CD14-positive monocyte (primary cell): ENCODE results near the gene CCL19. TPM values are rescaled to one million over a fixed set of nuclear protein-coding genes. Genes with fewer than 3 reads are reported as not detected.

Experiments
- DNase-seq, 3 donors: peaks; one replicate each; pipeline ENCODE4 v3.0.0-alpha.2; 2011 to 2022
- H2AFZ ChIP-seq: 2 replicates; pipeline ENCODE4 v1.6.0; 2012; ENCODE audit warnings: mild to moderate bottlenecking, low read depth, low read length, inconsistent platforms; ENCODE audit not compliant: insufficient read depth, poor library complexity, severe bottlenecking
- H3K27ac ChIP-seq, 2 donors: 1 replicate in 1 of 2; 2 replicates in 1 of 2; pipeline ENCODE4 v1.5.1; 2012 to 2013; ENCODE audit warnings: low read length in 2 of 2, control low read depth in 1 of 2, inconsistent platforms in 1 of 2, low read depth in 1 of 2, mild to moderate bottlenecking in 1 of 2
- H3K27me3 ChIP-seq, 2 donors: one replicate each; pipeline versions ENCODE4 v1.6.0 to v1.6.1; 2011 to 2013; ENCODE audit warnings: low read length in 2 of 2; ENCODE audit not compliant: control insufficient read depth in 2 of 2, insufficient read depth in 2 of 2
- H3K36me3 ChIP-seq, 2 donors: replicated peaks in 1 of 2; 1 replicate in 1 of 2; 2 replicates in 1 of 2; pipeline versions ENCODE4 v1.5.1 to v1.6.1; 2012 to 2013; ENCODE audit warnings: low read length in 2 of 2, control low read depth in 1 of 2, inconsistent platforms in 1 of 2, mild to moderate bottlenecking in 1 of 2; ENCODE audit not compliant: insufficient read depth in 2 of 2, control insufficient read depth in 1 of 2
- H3K4me1 ChIP-seq, 2 donors: 1 replicate in 1 of 2; 2 replicates in 1 of 2; pipeline versions ENCODE4 v1.5.1 to v1.6.1; 2012 to 2013; ENCODE audit warnings: low read length in 2 of 2, control low read depth in 1 of 2, inconsistent platforms in 1 of 2, mild to moderate bottlenecking in 1 of 2, moderate library complexity in 1 of 2; ENCODE audit not compliant: insufficient read depth in 2 of 2, control insufficient read depth in 1 of 2
- H3K4me2 ChIP-seq: replicated peaks from 2 replicates; pipeline ENCODE3; 2012; ENCODE audit warnings: low read length, moderate library complexity, mild to moderate bottlenecking; ENCODE audit not compliant: poor library complexity, severe bottlenecking; ENCODE audit errors: extremely low read depth
- H3K4me3 ChIP-seq, 3 experiments: fragments of 200-600 bp in 1 of 3; sonication (generic) in 1 of 3; replicated peaks in 1 of 3; 1 replicate in 2 of 3; 2 replicates in 1 of 3; pipeline ENCODE4 v1.5.1; 2011 to 2013; ENCODE audit warnings: low read length in 3 of 3, mild to moderate bottlenecking in 3 of 3, control low read depth in 2 of 3, low read depth in 2 of 3, inconsistent platforms in 1 of 3, moderate library complexity in 1 of 3
- H3K79me2 ChIP-seq: 2 replicates; pipeline ENCODE4 v1.6.0; 2012; ENCODE audit warnings: mild to moderate bottlenecking, control low read depth, inconsistent platforms, low read length, moderate library complexity; ENCODE audit not compliant: insufficient read depth
- H3K9ac ChIP-seq: 2 replicates; pipeline ENCODE4 v1.6.0; 2017; ENCODE audit warnings: low read length, mild to moderate bottlenecking; ENCODE audit not compliant: insufficient read depth, poor library complexity, severe bottlenecking
- H3K9me3 ChIP-seq, 2 donors: replicated peaks in 1 of 2; 1 replicate in 1 of 2; 2 replicates in 1 of 2; pipeline versions ENCODE4 v1.5.1 to v1.6.1; 2012 to 2013; ENCODE audit warnings: low read length in 2 of 2, control low read depth in 1 of 2; ENCODE audit not compliant: control insufficient read depth in 1 of 2, insufficient read depth in 1 of 2
- H4K20me1 ChIP-seq: 2 replicates; pipeline ENCODE4 v1.6.0; 2012; ENCODE audit warnings: mild to moderate bottlenecking, low read length, control low read depth, moderate library complexity; ENCODE audit not compliant: insufficient read depth
- H3K27ac Mint-ChIP-seq, 7 donors: one replicate each; pipeline ENCODE4 v1.8.0; 2020; ENCODE audit warnings: mild to moderate bottlenecking in 7 of 7, mixed read lengths in 7 of 7, moderate library complexity in 6 of 7, inconsistent platforms in 2 of 7
- H3K27me3 Mint-ChIP-seq, 3 donors: one replicate each; pipeline ENCODE4 v1.8.0; 2021 to 2022; ENCODE audit warnings: low read depth in 3 of 3, mild to moderate bottlenecking in 3 of 3, mixed read lengths in 3 of 3, moderate library complexity in 3 of 3, inconsistent platforms in 1 of 3
- H3K36me3 Mint-ChIP-seq, 2 donors: one replicate each; pipeline ENCODE4 v1.8.0; 2020; ENCODE audit warnings: mixed read lengths in 2 of 2, inconsistent platforms in 1 of 2, mild to moderate bottlenecking in 1 of 2
- H3K4me1 Mint-ChIP-seq: one replicate; pipeline ENCODE4 v1.8.0; 2020; ENCODE audit warnings: mild to moderate bottlenecking, mixed read lengths
- H3K4me3 Mint-ChIP-seq, 2 donors: one replicate each; pipeline ENCODE4 v1.8.0; 2020; ENCODE audit warnings: mild to moderate bottlenecking in 2 of 2, mixed read lengths in 2 of 2, moderate library complexity in 1 of 2
- H3K9me3 Mint-ChIP-seq, 7 donors: one replicate each; pipeline ENCODE4 v1.8.0; 2020 to 2022; ENCODE audit warnings: mixed read lengths in 7 of 7, mild to moderate bottlenecking in 6 of 7, moderate library complexity in 6 of 7, inconsistent platforms in 2 of 7
- WGBS: methylation state at CpG from one replicate; pipeline ENCODE4 v1.1.5; 2013; ENCODE audit warnings: missing lambda C conversion rate; ENCODE audit not compliant: insufficient coverage; 5-methylcytosine and 5-hydroxymethylcytosine counted together
- intact Hi-C, 2 donors: fragments of 100-400 bp; cut with micrococcal nuclease; formaldehyde crosslinking; loops; one replicate each; pipeline versions ENCODE4 v1.15.0 to v1.15.1; 2023
- polyA plus RNA-seq, 3 donors: library from polyadenylated mRNA; depleted of rRNA in 1 of 3; unstranded in 2 of 3; stranded (reverse) in 1 of 3; fragments of 300-500 nt in 2 of 3; fragments of >200 nt in 1 of 3; fragmentation: Illumina TruSeq in 2 of 3; gene quantifications; 1 replicate in 2 of 3; 2 replicates in 1 of 3; pipeline ENCODE4 v1.2.3, GENCODE V29; 2012 to 2021
- TF ChIP-seq, protein P1 (sequence below): fragments of 200-600 bp; IDR thresholded peaks from one replicate; pipeline ENCODE4 v1.8.0; 2022; ENCODE audit warnings: antibody characterized with exemption, mild to moderate bottlenecking

Gene CCL19
- polyA plus RNA-seq, 3 donors = 0.21 TPM; not detected in 2

DNA sequence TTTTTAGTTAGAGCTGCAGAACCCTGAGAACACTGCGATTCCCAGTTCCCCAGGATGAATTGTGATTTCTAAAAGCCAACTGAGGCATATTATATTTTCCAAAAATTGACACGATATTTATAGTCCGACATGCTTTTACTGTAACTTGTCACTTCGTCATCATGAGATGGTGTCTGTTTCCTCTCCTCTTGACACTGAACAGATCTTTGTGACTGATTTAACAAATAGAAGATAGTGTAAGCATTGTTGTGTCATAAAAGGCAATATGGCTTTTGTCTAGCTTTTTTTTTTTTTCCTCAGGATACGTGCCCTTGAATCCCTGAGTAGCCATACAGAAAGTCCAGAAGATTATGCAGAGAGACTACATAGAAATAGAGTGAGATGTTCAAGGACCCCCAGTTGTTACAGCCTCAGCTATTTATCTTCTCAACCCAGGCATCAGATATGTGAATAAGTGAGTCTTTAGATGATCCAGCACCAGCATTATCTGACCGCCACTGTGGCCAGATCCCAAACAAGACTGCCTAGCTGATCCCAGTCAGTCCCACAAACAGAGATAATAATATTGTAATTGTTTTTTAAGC, 46.7 kb upstream of the CCL19 start:
- H3K4me3 Mint-ChIP-seq = no peak overlapping the region
- Histone ChIP-seq H3K9me3 (no peaks in the 10 kb centered on the region), H3K4me2 (no peak overlapping the region), H3K27ac (no peak overlapping the region), H3K4me1 (no peaks in the 10 kb centered on the region), H3K4me3 (no peak overlapping the region), H3K79me2 (no peaks in the 10 kb centered on the region), H4K20me1 (no peaks in the 10 kb centered on the region), H3K27me3 (no peaks in the 10 kb centered on the region), H3K9ac (no peak overlapping the region), H3K36me3 (no peaks in the 10 kb centered on the region), H2AFZ (no peak overlapping the region)
- H3K36me3 Mint-ChIP-seq = no peaks in the 10 kb centered on the region
- peaks cover 0 to 4% (median 0%) of the 10 kb centered on the region in 7 donors for H3K9me3 Mint-ChIP-seq
- no peak overlapping the region for H3K27ac Mint-ChIP-seq
- no peak for DNase-seq
- intact Hi-C loops = no loop called here
- peaks cover 5% of the 10 kb centered on the region for H3K4me1 Mint-ChIP-seq
- TF ChIP-seq, protein P1, sequence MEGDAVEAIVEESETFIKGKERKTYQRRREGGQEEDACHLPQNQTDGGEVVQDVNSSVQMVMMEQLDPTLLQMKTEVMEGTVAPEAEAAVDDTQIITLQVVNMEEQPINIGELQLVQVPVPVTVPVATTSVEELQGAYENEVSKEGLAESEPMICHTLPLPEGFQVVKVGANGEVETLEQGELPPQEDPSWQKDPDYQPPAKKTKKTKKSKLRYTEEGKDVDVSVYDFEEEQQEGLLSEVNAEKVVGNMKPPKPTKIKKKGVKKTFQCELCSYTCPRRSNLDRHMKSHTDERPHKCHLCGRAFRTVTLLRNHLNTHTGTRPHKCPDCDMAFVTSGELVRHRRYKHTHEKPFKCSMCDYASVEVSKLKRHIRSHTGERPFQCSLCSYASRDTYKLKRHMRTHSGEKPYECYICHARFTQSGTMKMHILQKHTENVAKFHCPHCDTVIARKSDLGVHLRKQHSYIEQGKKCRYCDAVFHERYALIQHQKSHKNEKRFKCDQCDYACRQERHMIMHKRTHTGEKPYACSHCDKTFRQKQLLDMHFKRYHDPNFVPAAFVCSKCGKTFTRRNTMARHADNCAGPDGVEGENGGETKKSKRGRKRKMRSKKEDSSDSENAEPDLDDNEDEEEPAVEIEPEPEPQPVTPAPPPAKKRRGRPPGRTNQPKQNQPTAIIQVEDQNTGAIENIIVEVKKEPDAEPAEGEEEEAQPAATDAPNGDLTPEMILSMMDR = no peak
- peaks cover 0 to 5% (median 5%) of the 10 kb centered on the region in 3 donors for H3K27me3 Mint-ChIP-seq
- WGBS = no CpG with 5 or more reads among the region's 6 CpGs

DNA sequence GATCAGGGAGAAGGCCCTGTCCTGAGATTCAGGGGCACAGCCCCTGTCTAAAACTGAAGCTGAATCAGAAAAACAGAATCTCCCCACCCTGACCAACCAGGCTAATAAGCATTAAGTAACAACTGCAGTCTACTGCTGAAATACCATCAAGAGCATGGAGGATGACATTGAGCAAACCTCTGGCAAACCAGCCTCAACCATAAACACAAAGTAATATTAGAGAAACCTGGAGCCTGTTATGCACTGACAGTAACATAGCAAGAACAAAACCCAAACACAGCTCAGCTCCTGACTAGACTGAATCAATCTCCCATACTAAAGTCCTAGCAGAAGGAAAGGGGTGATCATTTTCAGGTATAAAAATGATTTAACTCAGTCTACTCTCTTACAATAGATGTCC, 43.6 kb upstream of the CCL19 start:
- no peak overlapping the region for H3K4me2 ChIP-seq
- H3K27ac ChIP-seq = no peak overlapping the region
- no peaks in the 10 kb centered on the region for H3K36me3 Mint-ChIP-seq
- TF ChIP-seq, protein P1 = no peak
- intact Hi-C loops = no loop called here
- no peaks in the 10 kb centered on the region for H3K4me1 Mint-ChIP-seq
- no peaks in the 10 kb centered on the region for H3K79me2 ChIP-seq
- no peak overlapping the region for H3K9ac ChIP-seq
- H3K27me3 ChIP-seq = no peaks in the 10 kb centered on the region
- H3K36me3 ChIP-seq = no peaks in the 10 kb centered on the region
- no peak for DNase-seq
- no peak overlapping the region for H3K4me3 Mint-ChIP-seq
- H3K27ac Mint-ChIP-seq = no peak overlapping the region
- H3K4me1 ChIP-seq = no peaks in the 10 kb centered on the region
- no peaks in the 10 kb centered on the region for H3K9me3 Mint-ChIP-seq
- no peaks in the 10 kb centered on the region for H4K20me1 ChIP-seq
- peaks cover 0 to 12% (median 2%) of the 10 kb centered on the region in 3 donors for H3K27me3 Mint-ChIP-seq
- no peaks in the 10 kb centered on the region for H3K9me3 ChIP-seq
- no peak overlapping the region for H2AFZ ChIP-seq
- no peak overlapping the region for H3K4me3 ChIP-seq
